ENCODE data around the gene ACACA. TPM values are rescaled to one million over a fixed set of nuclear protein-coding genes. Genes with fewer than 3 reads are reported as not detected.

Gene ACACA
- total RNA-seq, 1 donor from 2014 or later, result 111 TPM

DNA sequence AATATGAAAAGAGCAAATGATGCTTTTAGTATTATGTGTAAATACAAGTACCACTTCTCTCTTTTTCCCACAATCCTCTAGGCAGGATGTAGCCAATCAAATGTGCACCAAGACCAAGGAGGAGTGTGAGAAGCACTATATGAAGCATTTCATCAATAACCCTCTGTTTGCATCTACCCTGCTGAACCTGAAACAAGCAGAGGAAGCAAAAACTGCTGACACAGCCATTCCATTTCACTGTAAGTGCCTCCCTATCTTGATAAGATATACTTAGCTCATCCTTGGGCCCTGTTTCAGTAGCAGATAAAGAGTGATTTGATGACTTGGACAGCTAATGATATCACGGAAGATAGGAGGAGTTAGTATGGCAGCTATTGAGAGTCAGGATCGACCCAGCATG is 33.8 kb upstream of the ACACA start:
- Mint-ChIP-seq H3K4me1 (ENCODE audit: low read depth) (no peaks in the 10 kb centered on the region), H3K9me3 (ENCODE audit: low read depth) (no peaks in the 10 kb centered on the region), H3K27me3 (no peaks in the 10 kb centered on the region), H3K36me3 (ENCODE audit: insufficient read depth) (peaks cover 19% of the 10 kb centered on the region), H3K27ac (no peak overlapping the region), H3K4me3 (ENCODE audit: low read depth) (no peak overlapping the region)
- no peak for DNase-seq (ENCODE audit: low spot score, unreplicated experiment)
- TF ChIP-seq, protein P1, sequence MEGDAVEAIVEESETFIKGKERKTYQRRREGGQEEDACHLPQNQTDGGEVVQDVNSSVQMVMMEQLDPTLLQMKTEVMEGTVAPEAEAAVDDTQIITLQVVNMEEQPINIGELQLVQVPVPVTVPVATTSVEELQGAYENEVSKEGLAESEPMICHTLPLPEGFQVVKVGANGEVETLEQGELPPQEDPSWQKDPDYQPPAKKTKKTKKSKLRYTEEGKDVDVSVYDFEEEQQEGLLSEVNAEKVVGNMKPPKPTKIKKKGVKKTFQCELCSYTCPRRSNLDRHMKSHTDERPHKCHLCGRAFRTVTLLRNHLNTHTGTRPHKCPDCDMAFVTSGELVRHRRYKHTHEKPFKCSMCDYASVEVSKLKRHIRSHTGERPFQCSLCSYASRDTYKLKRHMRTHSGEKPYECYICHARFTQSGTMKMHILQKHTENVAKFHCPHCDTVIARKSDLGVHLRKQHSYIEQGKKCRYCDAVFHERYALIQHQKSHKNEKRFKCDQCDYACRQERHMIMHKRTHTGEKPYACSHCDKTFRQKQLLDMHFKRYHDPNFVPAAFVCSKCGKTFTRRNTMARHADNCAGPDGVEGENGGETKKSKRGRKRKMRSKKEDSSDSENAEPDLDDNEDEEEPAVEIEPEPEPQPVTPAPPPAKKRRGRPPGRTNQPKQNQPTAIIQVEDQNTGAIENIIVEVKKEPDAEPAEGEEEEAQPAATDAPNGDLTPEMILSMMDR (IDR thresholded peaks at IDR 0.05; ENCODE audit: unreplicated experiment), result no peak

DNA sequence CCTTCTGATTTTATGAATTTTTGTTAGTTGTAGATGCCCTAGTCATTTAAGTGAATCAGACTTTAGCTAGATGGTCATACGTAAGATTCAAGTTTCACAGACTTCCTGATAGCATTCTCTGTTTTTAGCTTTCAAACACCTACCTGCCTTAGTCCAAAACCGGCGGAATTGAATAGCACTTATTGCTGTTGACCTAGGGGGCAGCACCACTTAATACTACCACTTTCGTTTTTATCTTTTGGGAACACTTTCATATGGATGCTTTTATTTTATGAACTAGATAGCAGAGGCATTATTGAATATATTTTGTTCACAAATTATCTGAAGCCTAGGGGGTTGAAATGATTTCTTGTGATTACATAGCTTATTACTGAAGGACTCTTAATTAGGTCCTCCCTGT is 31.5 kb upstream of the ACACA start:
- Mint-ChIP-seq H3K9me3 (ENCODE audit: low read depth) (no peaks in the 10 kb centered on the region), H3K4me1 (ENCODE audit: low read depth) (no peaks in the 10 kb centered on the region), H3K36me3 (ENCODE audit: insufficient read depth) (peaks cover 24% of the 10 kb centered on the region), H3K27ac (no peak overlapping the region), H3K4me3 (ENCODE audit: low read depth) (no peak overlapping the region), H3K27me3 (no peaks in the 10 kb centered on the region)
- DNase-seq (ENCODE audit: low spot score, unreplicated experiment), result no peak
- TF ChIP-seq, protein P1 (IDR thresholded peaks at IDR 0.05; ENCODE audit: unreplicated experiment), result peak; percentile 20

DNA sequence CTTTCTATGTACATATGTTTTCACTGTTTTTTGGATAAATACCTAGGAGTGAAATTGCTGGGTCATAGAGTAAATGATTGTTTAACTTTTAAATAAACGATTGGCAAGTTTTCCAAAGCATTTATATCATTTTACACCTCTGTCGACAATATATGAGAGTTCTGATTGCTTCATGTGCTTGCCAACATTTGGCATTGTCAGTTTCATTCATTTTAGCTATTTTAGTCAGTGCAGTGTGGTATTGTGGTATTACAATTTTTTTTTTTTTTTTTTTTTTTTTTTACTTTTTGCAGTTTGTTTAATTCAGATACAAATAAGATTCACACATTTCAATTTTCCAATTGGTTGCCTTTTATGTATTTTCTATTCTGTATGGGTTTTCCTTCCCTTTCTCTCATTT is 26.0 kb upstream of the ACACA start:
- no peaks in the 10 kb centered on the region for H3K27me3 Mint-ChIP-seq
- no peak for DNase-seq (ENCODE audit: low spot score, unreplicated experiment)
- H3K9me3 Mint-ChIP-seq (ENCODE audit: low read depth), result no peaks in the 10 kb centered on the region
- H3K36me3 Mint-ChIP-seq (ENCODE audit: insufficient read depth), result peaks cover 17% of the 10 kb centered on the region
- no peaks in the 10 kb centered on the region for H3K4me1 Mint-ChIP-seq (ENCODE audit: low read depth)
- no peak overlapping the region for H3K27ac Mint-ChIP-seq
- TF ChIP-seq, protein P1 (IDR thresholded peaks at IDR 0.05; ENCODE audit: unreplicated experiment), result no peak
- H3K4me3 Mint-ChIP-seq (ENCODE audit: low read depth), result no peak overlapping the region

DNA sequence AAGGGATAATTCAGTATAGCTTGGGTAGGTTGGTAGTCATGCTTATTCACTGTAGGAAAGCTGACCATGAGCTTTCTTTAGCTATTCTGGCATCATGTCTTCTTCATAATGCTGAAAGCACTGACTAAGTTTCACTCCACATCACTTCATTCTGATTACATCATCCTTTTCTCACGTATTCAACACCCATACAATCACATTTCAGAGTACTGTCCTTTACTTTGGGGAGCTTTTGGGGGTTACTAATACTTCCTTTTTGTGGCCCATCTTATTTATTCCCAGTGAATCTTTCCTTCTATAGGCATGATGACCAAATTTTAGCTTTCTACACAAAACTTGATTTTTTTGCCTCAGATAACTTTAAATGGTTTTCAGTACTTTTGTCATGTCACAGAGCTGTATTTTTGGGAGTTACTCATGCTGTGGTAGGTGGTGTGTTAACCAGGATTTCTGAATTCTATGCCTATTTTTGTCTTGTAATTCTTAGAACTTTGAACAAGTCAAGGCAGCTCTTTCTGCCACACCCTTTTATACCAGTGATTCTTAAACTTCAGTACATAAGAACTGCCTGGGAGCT is 23.5 kb upstream of the ACACA start:
- Mint-ChIP-seq H3K4me1 (ENCODE audit: low read depth) (no peaks in the 10 kb centered on the region), H3K36me3 (ENCODE audit: insufficient read depth) (peaks cover 21% of the 10 kb centered on the region), H3K27ac (no peak overlapping the region), H3K27me3 (no peaks in the 10 kb centered on the region), H3K9me3 (ENCODE audit: low read depth) (no peaks in the 10 kb centered on the region), H3K4me3 (ENCODE audit: low read depth) (no peak overlapping the region)
- DNase-seq (ENCODE audit: low spot score, unreplicated experiment), result no peak
- TF ChIP-seq, protein P1 (IDR thresholded peaks at IDR 0.05; ENCODE audit: unreplicated experiment), result no peak

DNA sequence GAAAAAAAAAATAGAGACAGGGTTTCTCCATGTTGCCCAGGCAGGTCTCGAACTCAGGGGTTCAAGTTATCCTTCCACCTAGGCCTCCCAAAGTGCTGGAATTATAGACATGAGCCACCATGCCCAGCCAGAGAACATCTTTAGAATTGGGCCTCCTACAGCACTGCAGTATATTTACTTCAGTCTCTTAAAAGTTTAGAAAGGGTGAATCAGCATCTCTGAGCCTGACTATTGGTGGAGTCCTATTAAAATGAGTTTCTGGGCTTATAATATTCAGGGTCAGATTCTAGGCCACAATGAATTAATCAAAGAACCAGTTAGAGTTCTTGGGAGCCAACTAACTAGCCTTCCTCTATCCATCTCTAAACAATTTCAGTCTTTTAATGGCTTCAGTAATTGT is 22.8 kb upstream of the ACACA start:
- H3K4me3 Mint-ChIP-seq (ENCODE audit: low read depth), result no peak overlapping the region
- no peaks in the 10 kb centered on the region for H3K27me3 Mint-ChIP-seq
- DNase-seq (ENCODE audit: low spot score, unreplicated experiment), result no peak
- no peak overlapping the region for H3K27ac Mint-ChIP-seq
- H3K9me3 Mint-ChIP-seq (ENCODE audit: low read depth), result no peaks in the 10 kb centered on the region
- peaks cover 21% of the 10 kb centered on the region for H3K36me3 Mint-ChIP-seq (ENCODE audit: insufficient read depth)
- TF ChIP-seq, protein P1 (IDR thresholded peaks at IDR 0.05; ENCODE audit: unreplicated experiment), result no peak
- no peaks in the 10 kb centered on the region for H3K4me1 Mint-ChIP-seq (ENCODE audit: low read depth)
